ENCODE measurements around the gene TNRC6C. TPM values are rescaled to one million over a fixed set of nuclear protein-coding genes. Genes with fewer than 3 reads are reported as not detected.
"Not testable (repeated sequence)": the region's sequence is repeated elsewhere in the genome, so short reads cannot be mapped to it uniquely, and the experiment has no call there.

The TNRC6C gene
- total RNA-seq, 1 donor from 2014 or later = 13.6 TPM

GRCh38 chr17:77963441-77963840, 4.9 kb downstream of the TNRC6C start:
- peak; percentile 87 for DNase-seq

DNA sequence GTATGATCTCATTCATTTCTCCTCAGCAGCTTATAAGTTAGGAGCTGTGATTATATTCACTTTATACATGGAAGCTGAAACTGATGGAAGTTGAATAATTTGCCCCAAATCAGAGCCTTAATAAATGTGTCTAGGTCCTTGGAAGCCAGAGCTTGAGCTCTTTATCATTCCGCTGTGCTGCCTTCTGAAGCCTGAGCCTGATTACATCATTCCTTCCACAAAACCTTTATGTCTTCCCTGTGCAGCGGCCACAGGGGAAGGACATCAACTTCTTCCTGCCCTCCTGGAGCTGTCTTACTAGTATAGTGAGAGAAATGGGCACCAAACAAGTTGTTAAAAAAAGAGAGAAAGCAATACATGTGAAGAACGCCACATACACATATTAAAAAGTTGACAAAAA, 6.8 kb downstream of the TNRC6C start:
- DNase-seq = no peak

GRCh38 chr17:77966476-77966875, 8.0 kb downstream of the TNRC6C start:
- no peak for DNase-seq

DNA sequence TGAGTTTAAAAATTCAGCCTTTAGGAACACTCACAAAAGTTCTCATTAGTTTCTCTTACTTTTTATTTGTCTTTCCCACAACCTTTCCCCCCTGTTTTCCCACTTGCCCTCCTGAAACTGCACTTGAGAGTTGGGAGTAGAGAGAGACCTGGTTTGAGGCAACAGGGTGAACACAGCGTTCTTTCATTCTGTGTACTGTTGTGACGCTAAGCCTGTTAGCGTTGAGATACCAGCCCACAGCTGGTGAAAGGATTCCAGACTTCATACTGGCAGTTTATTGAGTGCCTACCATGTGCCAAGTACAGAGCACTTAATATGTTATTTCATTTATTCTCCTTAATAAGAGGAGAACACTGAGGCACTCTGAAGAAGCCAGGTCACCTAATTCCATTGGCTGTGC, 10.3 kb downstream of the TNRC6C start:
- DNase-seq = no peak

DNA sequence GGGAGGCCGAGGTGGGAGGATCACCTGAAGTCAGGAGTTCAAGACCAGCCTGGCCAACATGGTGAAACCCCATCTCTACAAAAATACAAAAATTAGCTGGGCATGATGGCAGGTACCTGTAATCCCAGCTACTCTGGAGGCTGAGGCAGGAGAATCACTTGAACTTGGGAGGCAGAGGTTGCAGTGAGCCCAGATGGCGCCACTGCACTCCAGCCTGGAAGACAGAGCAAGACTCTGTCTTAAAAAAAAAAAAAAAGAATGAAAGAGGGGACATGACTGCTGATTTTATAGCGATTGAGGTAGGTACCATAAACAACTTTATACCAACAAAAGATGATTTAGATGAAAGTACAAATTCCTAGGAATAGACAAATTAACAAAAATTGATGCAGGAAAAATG, 13.8 kb downstream of the TNRC6C start:
- not testable (repeated sequence) for DNase-seq

DNA sequence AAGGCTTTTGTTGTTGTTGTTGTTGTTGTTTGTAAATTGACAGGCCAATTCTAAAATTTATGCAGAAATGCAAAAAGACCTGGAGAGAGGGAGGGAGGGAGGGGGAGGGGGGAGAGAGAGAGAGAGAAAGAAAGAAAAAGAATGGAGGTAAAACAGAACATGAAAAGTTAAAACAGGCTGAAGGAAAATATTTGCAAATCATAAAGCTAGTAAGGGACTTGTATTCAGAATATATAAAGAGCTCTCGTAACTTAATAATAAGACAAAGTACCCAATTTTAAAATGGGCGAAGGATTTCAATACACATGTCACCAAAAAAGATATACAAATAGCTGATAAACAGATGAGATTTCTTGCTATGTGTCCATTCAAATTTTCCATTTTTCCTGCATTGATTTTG, 15.4 kb downstream of the TNRC6C start:
- no peak for DNase-seq

DNA sequence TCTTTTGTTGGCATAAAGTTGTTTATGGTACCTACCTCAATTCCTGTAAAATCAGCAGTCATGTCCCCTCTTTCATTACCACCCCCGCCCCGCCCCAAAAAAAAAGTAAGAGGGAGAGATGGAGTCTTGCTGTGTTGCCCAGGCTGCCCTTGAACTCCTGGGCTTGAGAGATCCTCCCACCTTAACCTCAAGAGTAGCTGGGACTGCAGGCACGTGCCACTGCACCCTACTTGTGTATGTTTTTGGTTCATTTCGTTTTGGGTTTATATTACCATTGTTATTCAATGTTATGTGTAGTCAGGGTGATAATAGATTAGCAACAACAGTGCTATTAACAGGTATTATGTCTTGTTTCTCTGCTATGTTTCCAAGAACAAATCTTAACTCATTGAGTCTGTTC, 15.9 kb downstream of the TNRC6C start:
- DNase-seq = no peak

GRCh38 chr17:77982430-77982829, 23.9 kb downstream of the TNRC6C start:
- not testable (repeated sequence) for DNase-seq

DNA sequence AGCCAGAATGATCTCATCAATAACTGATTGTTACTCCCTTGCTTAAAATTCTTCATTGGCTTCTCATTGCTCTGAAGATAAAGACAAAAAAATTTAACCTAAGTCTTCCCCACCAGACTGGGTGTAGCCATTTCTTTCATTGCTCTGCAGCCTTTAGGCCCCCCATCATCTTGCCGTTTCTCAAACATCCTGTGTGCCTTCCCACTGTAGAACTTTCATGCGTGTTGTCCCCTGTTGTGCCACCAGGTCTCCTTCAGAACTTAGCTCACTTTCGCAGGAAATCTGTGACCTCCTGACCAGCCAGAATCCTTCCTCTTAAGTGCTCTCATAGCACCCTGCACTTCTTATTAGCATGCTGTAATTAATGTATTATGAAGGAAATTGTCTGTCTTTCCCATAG, 31.8 kb downstream of the TNRC6C start:
- no peak for DNase-seq

DNA sequence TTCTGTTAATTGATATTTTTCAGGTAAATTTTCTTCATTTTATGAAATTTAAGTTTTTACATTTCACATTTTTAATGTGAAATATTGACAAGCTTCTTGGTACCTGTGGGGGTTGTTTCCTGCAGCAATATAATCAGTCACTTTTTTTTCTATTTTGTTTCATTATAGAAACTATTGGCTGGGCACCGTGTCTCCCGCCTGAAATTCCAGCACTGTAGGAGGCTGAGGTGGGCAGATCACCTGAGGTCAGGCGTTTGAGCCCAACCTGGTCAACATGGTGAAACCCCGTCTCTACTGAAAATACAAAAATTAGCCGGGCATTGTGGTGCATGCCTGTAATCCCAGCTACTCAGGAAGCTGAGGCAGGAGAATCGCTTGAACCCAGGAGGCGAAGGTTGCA, 35.2 kb downstream of the TNRC6C start:
- DNase-seq = not testable (repeated sequence)

GRCh38 chr17:77995146-77995852, 36.8 kb downstream of the TNRC6C start:
- no peak for DNase-seq

- no peak for DNase-seq
Measured at GRCh38 chr17:77996256-77996655, 37.8 kb downstream of the TNRC6C start.

DNA sequence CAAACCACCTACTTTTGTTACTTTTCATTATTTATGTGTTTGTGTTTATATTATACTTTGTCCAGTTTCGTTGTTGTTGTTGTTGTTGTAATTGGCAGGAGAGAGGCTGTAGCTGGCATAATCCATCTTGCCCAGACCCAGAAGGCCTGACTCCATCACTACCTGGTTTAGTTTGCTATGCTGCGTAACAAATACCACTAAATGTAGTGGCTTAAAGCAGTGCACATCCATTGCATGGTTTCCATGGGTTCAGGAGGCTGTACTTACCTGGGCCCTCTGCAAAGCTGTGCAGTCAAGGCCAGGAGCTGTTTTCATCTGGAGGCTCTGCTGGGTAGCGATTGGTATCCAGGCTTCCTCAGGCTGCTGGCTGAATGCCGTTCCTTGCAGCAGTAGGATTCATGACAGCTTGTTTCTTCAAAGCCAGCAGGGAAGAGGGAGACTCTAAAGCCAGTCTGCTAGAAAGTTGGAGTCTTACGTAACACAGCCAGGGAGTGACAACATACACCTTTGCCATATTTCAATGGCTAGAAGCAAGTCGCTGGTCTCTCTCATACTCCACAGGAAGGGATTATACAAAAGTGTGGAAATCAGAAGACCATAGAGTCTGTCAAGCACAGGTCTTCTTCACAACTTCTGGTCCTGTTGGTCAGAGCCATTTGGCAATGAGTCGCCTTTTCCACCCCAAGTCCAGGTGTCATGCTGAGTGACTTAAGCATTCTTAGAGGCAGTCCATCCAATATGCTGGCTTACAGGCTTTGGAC, 41.1 kb downstream of the TNRC6C start:
- DNase-seq = no peak

GRCh38 chr17:78000341-78000740, 41.8 kb downstream of the TNRC6C start:
- no peak for DNase-seq

GRCh38 chr17:78001182-78001581, 42.7 kb downstream of the TNRC6C start:
- no peak for DNase-seq

DNA sequence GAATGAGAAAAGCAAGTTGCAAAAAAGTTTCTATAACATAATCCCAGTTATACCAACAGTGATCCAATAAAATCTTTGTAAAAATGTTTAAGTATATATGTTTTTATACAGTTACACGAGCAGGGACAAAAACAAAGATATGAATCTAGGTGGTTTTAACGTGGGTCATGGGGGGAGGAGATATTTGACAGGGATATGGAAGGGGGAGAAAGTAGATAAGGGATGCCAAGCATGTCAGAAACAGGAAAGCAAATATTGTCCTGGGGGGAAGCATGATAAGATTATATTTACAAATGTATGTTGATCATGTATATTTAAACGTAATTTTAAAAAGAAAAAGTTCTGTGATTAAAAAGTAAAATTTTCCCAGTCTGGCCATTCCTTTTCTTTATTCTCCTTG, 43.1 kb downstream of the TNRC6C start:
- no peak for DNase-seq

DNA sequence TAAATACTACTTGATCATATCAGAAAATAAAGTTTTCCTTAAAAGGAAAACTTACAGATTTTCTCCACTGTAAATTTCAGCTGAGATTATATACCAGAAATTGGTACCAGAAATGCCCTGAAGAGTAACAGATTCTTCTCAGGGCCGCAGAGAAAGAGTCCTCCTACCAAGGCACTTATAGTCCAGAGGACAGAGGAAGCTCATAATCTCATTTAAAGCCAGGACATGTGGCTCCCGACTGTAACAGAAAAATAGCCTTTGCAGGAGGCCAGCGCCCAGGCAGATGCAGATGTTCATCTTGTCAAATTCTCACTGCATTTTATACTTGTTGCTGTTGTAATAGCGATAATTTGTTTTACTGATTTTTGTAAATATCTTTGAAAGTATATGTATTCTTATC, 43.7 kb downstream of the TNRC6C start:
- no peak for DNase-seq

DNA sequence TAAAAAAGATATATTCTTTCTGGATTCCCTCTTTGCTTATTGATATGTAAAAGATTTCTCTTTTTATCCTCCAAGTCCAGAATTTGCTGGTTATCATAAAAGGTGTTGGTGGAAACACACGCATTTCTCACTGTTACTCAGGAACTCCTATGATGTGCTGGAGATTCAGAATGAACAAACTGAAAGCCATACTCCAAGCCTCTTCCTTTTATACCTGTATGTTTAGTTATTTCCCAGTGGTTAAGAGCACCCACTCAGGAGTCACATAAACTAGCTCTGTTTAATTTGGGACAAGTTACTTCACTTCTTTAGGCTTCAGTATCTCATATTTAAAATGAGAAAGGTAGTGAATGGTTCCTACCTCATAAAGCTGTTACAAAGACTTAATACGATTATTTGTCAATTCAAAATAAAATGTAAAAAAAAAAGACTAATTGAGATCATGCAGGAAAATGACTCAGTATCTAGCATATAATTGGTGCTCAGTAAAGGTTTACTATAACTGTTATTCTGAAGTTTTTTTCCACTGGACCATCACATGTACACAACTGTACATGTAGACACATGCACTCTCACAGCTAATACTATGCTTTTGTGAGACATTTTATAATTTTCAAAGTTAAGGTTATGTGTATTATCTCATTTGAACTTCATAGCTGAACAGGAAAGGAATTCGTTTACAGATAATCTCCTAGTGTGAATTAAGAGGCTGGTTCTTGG, 47.1 kb downstream of the TNRC6C start:
- DNase-seq = no peak

DNA sequence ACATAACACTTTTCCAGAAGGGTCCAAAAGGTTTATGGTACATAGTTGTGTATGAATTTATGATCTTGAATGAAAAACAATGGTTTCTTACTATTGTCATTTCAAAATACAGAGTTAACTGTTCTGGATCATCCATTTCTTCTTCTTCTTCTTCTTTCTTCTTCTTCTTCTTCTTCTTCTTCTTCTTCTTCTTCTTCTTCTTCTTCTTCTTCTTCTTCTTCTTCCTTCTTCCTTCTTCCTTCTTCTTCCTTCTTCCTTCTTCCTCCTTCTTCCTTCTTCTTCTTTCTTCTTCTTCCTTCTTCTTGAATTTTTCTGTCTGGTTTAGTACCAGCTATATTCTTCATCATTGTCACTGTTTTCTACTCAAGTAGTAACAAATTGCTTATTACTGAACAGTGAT, 47.8 kb downstream of the TNRC6C start:
- no peak for DNase-seq

- no peak for DNase-seq
Measured at GRCh38 chr17:78007647-78008046, 49.1 kb downstream of the TNRC6C start.

- DNase-seq = no peak
Measured at GRCh38 chr17:78010759-78011158, 52.3 kb downstream of the TNRC6C start.

GRCh38 chr17:78012428-78012827, 53.9 kb downstream of the TNRC6C start:
- no peak for DNase-seq

Data from skin of body (tissue), 2 donors.